ENCODE data around the gene ZNF76. TPM values are rescaled to one million over a fixed set of nuclear protein-coding genes. Genes with fewer than 3 reads are reported as not detected.

ZNF76 gene
- total and polyA plus RNA-seq, 2 of the 8 experiments (the other 6 are each of a cell fraction or from before 2014, with no cell fraction given), result 17.9 to 23.9 TPM

DNA sequence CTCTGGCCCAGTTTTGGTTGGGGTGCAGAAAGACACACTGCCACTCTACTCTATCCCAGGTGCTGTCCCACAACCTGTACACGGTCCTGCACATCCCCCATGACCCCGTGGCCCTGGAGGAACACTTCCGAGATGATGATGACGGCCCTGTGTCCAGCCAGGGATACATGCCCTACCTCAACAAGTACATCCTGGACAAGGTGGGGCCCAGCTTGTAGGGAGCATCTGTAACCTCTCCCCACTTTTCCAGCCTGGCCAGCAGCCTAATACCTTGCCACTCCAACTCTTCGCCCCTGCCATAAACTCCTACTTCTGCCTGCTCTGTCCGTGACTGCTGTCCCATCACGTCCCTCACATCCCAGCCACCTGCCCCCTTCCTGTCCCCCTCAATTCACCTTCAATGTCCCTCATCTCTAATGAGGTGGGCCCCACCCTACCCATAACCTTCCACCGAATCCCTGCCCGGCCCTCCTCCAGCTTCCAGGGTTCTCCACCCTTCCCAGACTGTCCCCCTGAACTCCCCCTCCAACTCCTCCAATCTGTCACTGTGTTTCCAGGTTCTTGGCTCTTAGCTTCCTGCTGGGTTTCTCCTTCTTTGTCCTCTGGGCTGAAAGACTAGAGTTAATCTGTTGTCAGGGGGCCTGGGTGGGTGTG is 50.2 kb downstream of the ZNF76 start:
- H2BK12ac ChIP-seq (ENCODE audit: low read depth, low read length), result peak overlapping the region; percentile 80; the same call in 1 of the 2 replicates
- H3K79me1 ChIP-seq (ENCODE audit: low read depth, low read length), result no peaks in the 10 kb centered on the region
- no peak overlapping the region for H2BK120ac ChIP-seq (replicated peaks; ENCODE audit: low read depth, low read length)
- 94% methylated on average over 9 of the region's 9 CpGs; no CpG with 5 or more reads in 1 of the 2 experiments for WGBS, 2 experiments (ENCODE audit: extremely low coverage in 1 of 2, insufficient coverage in 1 of 2, insufficient read length in 1 of 2, insufficient replicate concordance in 2 of 2, low coverage in 1 of 2, low lambda C conversion rate in 2 of 2, missing lambda C conversion rate in 1 of 2)
- no peak overlapping the region for H2BK20ac ChIP-seq (ENCODE audit: low read length)
- no peaks in the 10 kb centered on the region for H3K9me3 ChIP-seq (ENCODE audit: insufficient read depth in 2 of 2, low read depth in 1 of 2, low read length in 1 of 2)
- CTCF ChIA-PET (ENCODE audit: partially characterized antibody), result interaction anchor here (0.5 to 20.6 kb wide), 13 partner anchors 9 to 574 kb away, joined by 3 to 358 read pairs (median 3); partner anchors contain the start of genes ARMC12 and DEF6
- H3K79me2 ChIP-seq (ENCODE audit: control insufficient read depth in 1 of 2, insufficient read depth in 2 of 2, low read length in 2 of 2), result no peaks in the 10 kb centered on the region
- no peak overlapping the region for H3K9ac ChIP-seq (replicated peaks in 1 of 4; ENCODE audit: extremely low read depth in 1 of 4, low read depth in 3 of 4, low read length in 3 of 4)
- no peak overlapping the region for H2BK15ac ChIP-seq (ENCODE audit: low read length)
- no peak overlapping the region for H3K4ac ChIP-seq (replicated peaks; ENCODE audit: insufficient read length, low read depth, low read length)
- H3K23me2 ChIP-seq (ENCODE audit: low read depth, low read length), result no peaks in the 10 kb centered on the region
- no peak overlapping the region for H2BK5ac ChIP-seq (ENCODE audit: low read depth, low read length)
- no peak overlapping the region for H4K91ac ChIP-seq (replicated peaks; ENCODE audit: insufficient read length, low read length)
- H3K56ac ChIP-seq (replicated peaks; ENCODE audit: insufficient read length, low read depth, low read length), result no peak overlapping the region
- H3K23ac ChIP-seq (ENCODE audit: insufficient read length), result no peak overlapping the region
- H2AK5ac ChIP-seq (ENCODE audit: low read depth, low read length), result no peak overlapping the region
- POLR2A ChIA-PET (ENCODE audit: partially characterized antibody), result interaction anchor here (0.6 to 1.8 kb wide), 7 partner anchors 8 to 162 kb away, joined by 3 to 5 read pairs (median 3); no protein-coding TSS in a partner anchor
- H3K36me3 ChIP-seq (ENCODE audit: control insufficient read depth in 2 of 4, insufficient read depth in 4 of 4, low read length in 3 of 4), result no peaks in the 10 kb centered on the region
- H2AFZ ChIP-seq (ENCODE audit: low read length), result no peak overlapping the region
- no peak overlapping the region for H4K5ac ChIP-seq (ENCODE audit: insufficient read length, low read depth, low read length)
- H3K4me3 ChIP-seq (ENCODE audit: extremely low read depth in 1 of 4, insufficient read depth in 2 of 4, low read depth in 3 of 4, low read length in 4 of 4), result no peak overlapping the region
- H3K27me3 ChIP-seq (replicated peaks in 1 of 4; ENCODE audit: control insufficient read depth in 3 of 4, extremely low read depth in 1 of 4, insufficient read depth in 3 of 4, low read length in 3 of 4), result no peaks in the 10 kb centered on the region; a peak in 1 of 7 replicates
- H3K4me2 ChIP-seq (ENCODE audit: insufficient read depth in 1 of 2, low read depth in 2 of 2, low read length in 2 of 2), result no peak overlapping the region
- H4K20me1 ChIP-seq (replicated peaks in 1 of 2; ENCODE audit: control insufficient read depth in 1 of 2, insufficient read depth in 2 of 2, low read length in 2 of 2), result peaks cover 0 to 1% of the 10 kb centered on the region in 2 experiments
- no peak overlapping the region for H3K27ac ChIP-seq (ENCODE audit: low read depth, low read length)
- no peak overlapping the region for H4K8ac ChIP-seq (ENCODE audit: extremely low read depth, insufficient read depth, low read length)
- no peak overlapping the region for H3K18ac ChIP-seq (ENCODE audit: extremely low read depth, low read length)
- no peaks in the 10 kb centered on the region for H3K4me1 ChIP-seq (replicated peaks in 1 of 4; ENCODE audit: control insufficient read depth in 3 of 4, insufficient read depth in 4 of 4, low read length in 3 of 4)
- no peak for DNase-seq (ENCODE audit: low read depth in 1 of 2, low spot score in 2 of 2)
- H3K14ac ChIP-seq (ENCODE audit: insufficient read length), result no peak overlapping the region
- no peak for FAIRE-seq
